SK-N-SH treated with all-trans-retinoic acid at 6 μM for 48 hours (cell line): ENCODE measurements around the gene LRRC8C.

Experiments used
- ATAC-seq: fragments of 200-7000 bp; cut with Tn5 transposase; 3 replicates; pipeline ENCODE4 v1.9.1; 2020; ENCODE audit warnings: mild to moderate bottlenecking, moderate library complexity
- ARNTL ChIP-seq: fragments of 450-650 bp; formaldehyde crosslinking; IDR thresholded peaks from 2 replicates; pipeline ENCODE4 v1.5.0; 2020; ENCODE audit warnings: low read depth, mild to moderate bottlenecking, moderate library complexity, borderline replicate concordance
- BACH2 ChIP-seq: fragments of 250-450 bp; sonication (Bioruptor Pico); IDR thresholded peaks from 2 replicates; pipeline ENCODE4 v1.9.0; 2021; ENCODE audit warnings: mild to moderate bottlenecking, borderline replicate concordance
- CREB5 ChIP-seq: fragments of 250-450 bp; sonication (Bioruptor Pico); IDR thresholded peaks from 2 replicates; pipeline ENCODE4 v1.5.1; 2020; ENCODE audit warnings: low read depth, mild to moderate bottlenecking, moderate library complexity
- CSDC2 ChIP-seq: fragments of 250-450 bp; sonication (Bioruptor Pico); IDR thresholded peaks from 2 replicates; pipeline ENCODE4 v1.5.0; 2020; ENCODE audit warnings: mild to moderate bottlenecking, moderate library complexity
- CSRNP3 ChIP-seq: fragments of 250-450 bp; sonication (Bioruptor Pico); IDR thresholded peaks from 2 replicates; pipeline ENCODE4 v1.5.1; 2021; ENCODE audit warnings: mild to moderate bottlenecking, moderate library complexity
- ESRRG ChIP-seq: fragments of 250-450 bp; sonication (Bioruptor Pico); IDR thresholded peaks from 2 replicates; pipeline ENCODE4 v1.6.1; 2021; ENCODE audit warnings: mild to moderate bottlenecking
- GLIS3 ChIP-seq: fragments of 250-450 bp; sonication (Bioruptor Pico); IDR thresholded peaks from 2 replicates; pipeline ENCODE4 v1.5.0; 2020; ENCODE audit warnings: mild to moderate bottlenecking, moderate library complexity
- ISL1 ChIP-seq: fragments of 250-450 bp; sonication (Bioruptor Pico); IDR thresholded peaks from 2 replicates; pipeline ENCODE4 v2.1.2; 2022; ENCODE audit warnings: mild to moderate bottlenecking, moderate library complexity
- OSR1 ChIP-seq: fragments of 250-450 bp; sonication (Bioruptor Pico); IDR thresholded peaks from 2 replicates; pipeline ENCODE4 v1.8.0; 2022; ENCODE audit warnings: moderate library complexity, mild to moderate bottlenecking, inconsistent platforms
- PATZ1 ChIP-seq: fragments of 250-450 bp; sonication (Bioruptor Pico); IDR thresholded peaks from 2 replicates; pipeline ENCODE4 v1.8.0; 2020; ENCODE audit warnings: mild to moderate bottlenecking, moderate library complexity, borderline replicate concordance
- POU6F1 ChIP-seq: fragments of 250-450 bp; sonication (Bioruptor Pico); IDR thresholded peaks from 2 replicates; pipeline ENCODE4 v1.8.0; 2021; ENCODE audit warnings: low read depth, mild to moderate bottlenecking, moderate library complexity, borderline replicate concordance
- PPARA ChIP-seq: fragments of 250-450 bp; sonication (Bioruptor Pico); IDR thresholded peaks from 2 replicates; pipeline ENCODE4 v1.5.0; 2020; ENCODE audit warnings: mild to moderate bottlenecking, borderline replicate concordance
- RARB ChIP-seq: fragments of 250-450 bp; sonication (Bioruptor Pico); IDR thresholded peaks from 2 replicates; pipeline ENCODE4 v1.8.0; 2021; ENCODE audit warnings: mild to moderate bottlenecking, moderate library complexity
- SNAI2 ChIP-seq: fragments of 250-450 bp; sonication (Bioruptor Pico); IDR thresholded peaks from 2 replicates; pipeline ENCODE4 v1.5.0; 2020; ENCODE audit warnings: mild to moderate bottlenecking, moderate library complexity
- TCF4 ChIP-seq: fragments of 250-450 bp; sonication (Bioruptor Pico); IDR thresholded peaks from 2 replicates; pipeline ENCODE4 v1.8.0; 2021; ENCODE audit warnings: mild to moderate bottlenecking, moderate library complexity, borderline replicate concordance
- TOX ChIP-seq: fragments of 250-450 bp; sonication (Bioruptor Pico); IDR thresholded peaks from 2 replicates; pipeline ENCODE4 v1.8.0; 2021; ENCODE audit warnings: mild to moderate bottlenecking, moderate library complexity, borderline replicate concordance
- TSHZ2 ChIP-seq: fragments of 250-450 bp; sonication (Bioruptor Pico); IDR thresholded peaks from 2 replicates; pipeline ENCODE4 v1.5.0; 2020; ENCODE audit warnings: mild to moderate bottlenecking, moderate library complexity
- ZC3H10 ChIP-seq: fragments of 250-450 bp; sonication (Bioruptor Pico); IDR thresholded peaks from 2 replicates; pipeline ENCODE4 v1.5.1; 2021; ENCODE audit warnings: mild to moderate bottlenecking, moderate library complexity
- ZFP3 ChIP-seq: fragments of 250-450 bp; sonication (Bioruptor Pico); IDR thresholded peaks from 2 replicates; pipeline ENCODE4 v1.5.0; 2020; ENCODE audit warnings: mild to moderate bottlenecking, moderate library complexity
- ZFP30 ChIP-seq: fragments of 450-650 bp; formaldehyde crosslinking; IDR thresholded peaks from 2 replicates; pipeline ENCODE4 v1.5.0; 2022; ENCODE audit warnings: mild to moderate bottlenecking, moderate library complexity
- ZNF565 ChIP-seq: fragments of 450-650 bp; formaldehyde crosslinking; conservative IDR thresholded peaks from 2 replicates; pipeline ENCODE4 v1.5.0; 2020; ENCODE audit warnings: low read depth, mild to moderate bottlenecking, moderate library complexity
- ZNF70 ChIP-seq: fragments of 450-650 bp; formaldehyde crosslinking; IDR thresholded peaks from 2 replicates; pipeline ENCODE4 v1.5.0; 2020; ENCODE audit warnings: mild to moderate bottlenecking, moderate library complexity
- ZNF8 ChIP-seq: fragments of 450-650 bp; formaldehyde crosslinking; IDR thresholded peaks from 2 replicates; pipeline ENCODE4 v1.5.0; 2020; ENCODE audit warnings: mild to moderate bottlenecking, moderate library complexity

Gene LRRC8C

GRCh38 chr1:89632657-89633247 is at the start of gene LRRC8C:
LRRC8C (plus strand) TSS chr1:89633120; CDS start chr1:89686474, 53,354 bp downstream.
- TF ChIP-seq ZNF8 (CRISPR knock-in tag) (no peak), RARB (CRISPR knock-in tag) (no peak), ZNF565 (CRISPR knock-in tag) (no peak), ARNTL (no peak), CSRNP3 (CRISPR knock-in tag) (no peak), PPARA (CRISPR knock-in tag) (no peak), TCF4 (no peak), CSDC2 (no peak), TSHZ2 (CRISPR knock-in tag) (no peak; the same call in 1 of the 2 replicates), POU6F1 (CRISPR knock-in tag) (no peak), GLIS3 (CRISPR knock-in tag) (no peak), SNAI2 (CRISPR knock-in tag) (no peak), OSR1 (CRISPR knock-in tag) (no peak), PATZ1 (CRISPR knock-in tag) (no peak), ZNF70 (CRISPR knock-in tag) (no peak), ISL1 (CRISPR knock-in tag) (no peak), ZFP3 (no peak), ZC3H10 (CRISPR knock-in tag) (no peak), ESRRG (CRISPR knock-in tag) (no peak)

GRCh38 chr1:89584211-89584610 is 48.7 kb upstream of the LRRC8C start:
- ATAC-seq, result no peak
- no peak for TF ChIP-seq SNAI2 (CRISPR knock-in tag)
- no peak for TF ChIP-seq BACH2 (CRISPR knock-in tag)
- TF ChIP-seq ZFP30, result no peak
- no peak for TF ChIP-seq ZNF565 (CRISPR knock-in tag)
- TF ChIP-seq OSR1 (CRISPR knock-in tag), result no peak
- no peak for TF ChIP-seq CREB5 (CRISPR knock-in tag)
- TF ChIP-seq ZNF70 (CRISPR knock-in tag), result no peak
- TF ChIP-seq ZC3H10 (CRISPR knock-in tag), result no peak
- no peak for TF ChIP-seq ZFP3
- no peak for TF ChIP-seq POU6F1 (CRISPR knock-in tag)
- TF ChIP-seq ARNTL, result no peak
- no peak for TF ChIP-seq GLIS3 (CRISPR knock-in tag)
- TF ChIP-seq ISL1 (CRISPR knock-in tag), result no peak
- TF ChIP-seq CSDC2, result no peak
- TF ChIP-seq TSHZ2 (CRISPR knock-in tag), result no peak
- no peak for TF ChIP-seq TOX
- TF ChIP-seq ZNF8 (CRISPR knock-in tag), result no peak
- no peak for TF ChIP-seq ESRRG (CRISPR knock-in tag)

More at GRCh38 chr1:89632657-89633247, at the start of gene LRRC8C:
- peak; percentile 86 for ATAC-seq
